ENCODE results near the gene UPF2.

The UPF2 gene

DNA sequence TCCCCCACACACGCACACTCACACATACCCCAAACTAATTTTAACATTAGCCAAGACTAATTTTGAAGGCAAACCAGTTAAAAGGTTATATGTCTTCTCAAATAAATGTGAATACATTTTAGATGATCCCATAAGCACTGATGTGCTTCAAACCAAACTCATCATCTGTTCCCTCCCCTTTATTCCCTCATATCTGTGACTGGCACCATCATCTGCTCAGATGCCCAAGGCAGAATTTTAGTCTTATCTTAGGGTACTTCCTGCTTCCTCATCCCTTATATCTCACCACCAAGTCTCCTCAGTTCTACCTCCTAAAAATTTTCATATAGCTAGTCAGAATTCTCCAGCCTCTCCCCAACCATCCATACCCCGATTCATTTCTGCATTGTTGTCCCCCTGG lies 80.4 kb downstream of the UPF2 start:
- no peak for DNase-seq (ENCODE audit: low read depth)

DNA sequence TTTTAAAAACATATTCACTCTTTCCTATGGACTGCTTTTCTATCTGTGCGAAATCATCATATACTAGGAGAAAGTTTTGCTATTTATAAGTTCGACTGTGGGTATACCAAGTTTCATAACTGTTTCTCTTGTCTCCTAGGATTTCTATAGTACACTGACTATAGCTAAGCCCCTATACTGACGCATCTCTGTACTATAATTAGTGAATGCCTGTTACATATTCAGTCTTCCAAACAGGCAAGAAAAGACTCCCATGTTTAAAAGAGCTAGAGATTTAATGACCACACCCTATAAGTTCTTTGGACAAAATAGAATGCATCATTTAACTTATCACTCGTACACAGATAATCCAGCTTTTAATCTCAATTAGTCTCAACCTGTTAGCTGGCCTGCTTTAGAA lies 80.8 kb downstream of the UPF2 start:
- DNase-seq (ENCODE audit: low read depth), result no peak

DNA sequence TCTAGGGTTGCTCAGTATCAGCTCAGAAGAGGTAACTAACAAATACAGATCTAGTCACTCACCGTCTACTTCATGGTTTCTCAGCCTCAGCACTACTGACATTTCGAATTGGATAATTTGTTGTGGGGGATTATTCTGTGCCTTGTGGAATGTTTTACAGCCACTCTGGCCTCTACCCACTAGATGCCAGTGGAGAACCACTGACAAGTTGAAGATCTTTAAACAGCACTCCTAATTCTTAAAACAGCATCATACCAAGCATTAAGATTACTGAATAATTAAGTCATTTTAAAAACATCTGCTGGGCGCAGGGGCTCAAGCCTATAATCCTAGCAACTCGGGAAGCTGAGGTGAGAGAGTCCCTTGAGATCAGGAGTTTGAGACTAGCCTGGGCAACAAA lies 82.6 kb downstream of the UPF2 start:
- no peak for DNase-seq (ENCODE audit: low read depth)

DNA sequence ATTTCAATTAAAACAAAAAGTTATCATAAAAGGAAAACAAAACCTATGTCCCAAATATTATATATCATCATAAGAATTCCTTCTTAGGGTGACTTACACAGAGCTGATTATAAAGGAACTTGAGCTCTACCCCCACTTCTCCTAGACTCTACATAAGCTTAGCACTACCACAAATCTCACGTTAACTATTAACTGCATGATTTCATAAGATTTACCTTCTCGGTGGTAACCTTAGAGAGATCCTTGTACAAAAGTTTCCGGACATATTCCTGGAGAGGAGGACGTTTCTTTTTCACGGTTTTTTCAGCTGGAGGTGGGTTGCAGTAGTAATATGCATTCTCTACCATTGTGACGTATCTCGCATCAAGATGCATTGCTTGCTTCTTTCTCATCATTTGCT lies 83.7 kb downstream of the UPF2 start:
- DNase-seq (ENCODE audit: low read depth), result no peak

DNA sequence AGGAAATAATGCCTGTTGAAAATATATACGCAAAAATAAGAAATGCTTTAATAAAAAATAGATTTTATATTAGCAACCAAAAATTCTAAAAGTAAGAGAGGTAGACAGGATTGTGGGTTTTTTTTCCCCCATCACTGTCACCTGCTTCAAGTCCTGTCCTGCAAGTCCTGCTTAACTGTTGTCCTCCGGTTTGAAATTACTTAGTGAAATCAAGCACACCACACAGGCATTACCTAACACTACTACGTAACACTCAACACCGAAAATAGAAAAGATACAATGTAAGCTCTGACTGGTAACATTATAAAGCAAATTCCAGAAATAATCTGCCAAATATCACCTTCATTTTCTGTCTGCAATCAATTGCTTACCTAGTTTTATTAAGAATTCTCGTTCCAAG lies 90.9 kb downstream of the UPF2 start:
- DNase-seq (ENCODE audit: low read depth), result no peak

DNA sequence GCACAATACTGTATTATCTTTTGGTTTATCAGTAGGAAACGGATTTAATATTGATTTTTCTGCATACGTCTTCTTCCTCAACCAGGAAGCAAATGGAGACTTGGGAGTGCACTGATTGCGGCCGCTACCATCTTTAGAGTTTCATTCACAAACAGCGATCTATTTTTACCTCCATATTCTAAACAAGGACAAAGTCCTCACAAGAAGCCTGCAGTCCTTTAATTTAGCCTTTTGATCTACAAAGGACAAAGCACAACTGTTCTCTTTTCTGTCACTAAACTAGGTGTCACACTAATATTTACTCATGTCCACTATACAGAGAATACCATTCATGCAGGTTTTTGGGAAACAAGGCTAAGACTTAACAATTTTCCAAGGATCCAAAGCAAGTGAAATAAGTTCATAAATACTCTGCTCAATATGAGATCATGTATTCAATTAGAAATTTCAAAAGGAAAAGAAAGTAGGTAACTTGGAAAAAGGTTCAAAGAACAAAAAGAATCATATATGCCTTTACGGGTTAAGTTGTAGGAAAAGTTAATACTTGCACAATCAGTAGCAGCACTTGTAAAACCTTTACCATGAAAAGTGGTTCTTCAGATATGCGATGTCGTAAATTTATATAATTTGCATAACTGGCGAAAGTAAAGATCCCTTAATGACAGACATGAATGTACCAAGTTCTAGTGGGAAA lies 92.1 kb downstream of the UPF2 start:
- DNase-seq (ENCODE audit: low read depth), result no peak

DNA sequence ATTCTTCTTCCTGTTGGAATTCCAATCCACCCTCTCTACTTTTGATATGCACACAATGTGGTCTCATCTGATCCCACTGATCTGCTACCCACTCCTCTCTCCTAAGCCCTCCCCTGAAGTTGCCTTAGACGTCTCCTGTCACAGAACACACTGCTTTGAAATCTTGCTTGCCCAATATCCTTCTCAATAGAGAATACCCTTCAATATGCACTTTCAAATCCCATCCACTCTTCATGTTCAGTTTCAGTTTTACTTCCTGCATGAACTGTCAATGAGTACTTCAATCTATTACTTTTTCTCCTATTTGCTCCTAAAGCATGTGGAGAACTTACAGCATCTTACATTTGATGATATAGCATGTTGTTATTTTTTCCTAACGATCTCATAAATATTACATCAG lies 93.5 kb downstream of the UPF2 start:
- DNase-seq (ENCODE audit: low read depth), result no peak

DNA sequence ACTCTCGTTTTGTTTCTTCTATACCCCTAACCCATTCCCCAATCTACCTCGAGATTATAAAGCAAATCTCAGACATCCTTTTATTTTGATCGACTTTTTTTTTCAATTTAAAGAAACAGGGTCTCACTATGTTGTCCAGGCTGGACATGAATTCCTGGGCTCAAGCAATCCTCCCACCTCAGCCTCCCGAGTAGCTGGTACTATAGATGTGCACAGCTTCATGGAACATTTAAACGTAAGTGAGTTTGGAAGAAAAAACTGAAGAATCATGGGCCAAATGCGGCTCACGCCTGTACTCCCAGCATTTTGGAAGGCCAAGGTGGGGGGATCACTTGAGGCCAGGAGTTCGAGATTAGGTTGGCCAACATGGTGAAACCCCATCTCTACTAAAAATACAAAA lies 96.0 kb downstream of the UPF2 start:
- DNase-seq (ENCODE audit: low read depth), result no peak

DNA sequence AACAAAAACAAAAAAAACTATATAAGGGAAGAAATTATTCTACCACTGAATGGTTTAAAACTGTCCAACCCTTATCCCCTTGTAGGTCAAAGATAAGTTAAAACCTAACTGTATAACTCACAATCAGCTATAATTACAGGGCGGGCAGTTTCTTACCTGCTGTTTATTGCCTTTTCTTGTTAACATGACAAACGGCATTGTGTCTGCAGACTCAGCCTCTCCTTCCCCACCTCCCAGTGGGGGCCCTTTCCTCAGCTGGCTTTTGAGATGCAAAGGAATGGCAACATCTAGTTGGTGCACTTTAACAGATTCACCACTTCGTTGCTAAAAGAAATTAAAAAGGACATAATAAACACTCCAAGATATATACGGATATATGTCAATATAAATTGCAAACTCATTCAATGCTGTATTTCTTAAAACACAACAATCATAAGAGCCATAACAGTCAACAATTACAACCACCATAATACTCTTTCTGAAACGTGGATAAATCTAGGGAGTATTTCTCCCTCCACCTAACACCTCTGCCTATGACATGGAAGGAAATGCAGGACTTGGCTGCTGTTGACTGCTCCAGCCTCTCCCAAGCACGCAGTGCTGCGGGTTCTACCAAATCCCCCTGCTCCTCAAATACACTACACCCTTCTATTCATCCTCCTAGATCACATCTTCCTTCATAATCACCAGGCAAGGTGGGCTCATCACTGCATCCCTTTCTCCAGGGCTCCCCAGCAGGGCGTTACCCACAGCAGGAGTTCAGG lies 106.0 kb downstream of the UPF2 start:
- DNase-seq (ENCODE audit: low read depth), result no peak

DNA sequence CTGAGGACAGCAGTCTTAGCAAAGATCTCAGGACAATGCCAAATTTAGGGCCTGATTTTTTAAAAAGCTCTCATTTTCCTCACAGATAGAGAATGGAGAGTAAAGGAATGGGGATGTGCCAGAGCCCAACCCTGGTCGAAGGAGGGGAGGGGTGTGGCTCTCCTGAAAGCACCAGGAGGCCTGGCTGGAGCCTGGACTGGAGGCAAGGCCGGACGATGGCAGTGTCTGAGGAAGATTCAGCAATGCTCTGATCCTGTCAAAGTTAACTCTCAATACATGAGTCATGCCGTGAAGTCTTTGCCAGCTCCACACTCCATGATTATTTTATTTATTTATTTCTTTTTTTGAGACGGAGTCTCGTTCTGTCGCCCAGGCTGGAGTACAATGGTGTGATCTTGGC lies 108.3 kb downstream of the UPF2 start:
- no peak for DNase-seq (ENCODE audit: low read depth)

DNA sequence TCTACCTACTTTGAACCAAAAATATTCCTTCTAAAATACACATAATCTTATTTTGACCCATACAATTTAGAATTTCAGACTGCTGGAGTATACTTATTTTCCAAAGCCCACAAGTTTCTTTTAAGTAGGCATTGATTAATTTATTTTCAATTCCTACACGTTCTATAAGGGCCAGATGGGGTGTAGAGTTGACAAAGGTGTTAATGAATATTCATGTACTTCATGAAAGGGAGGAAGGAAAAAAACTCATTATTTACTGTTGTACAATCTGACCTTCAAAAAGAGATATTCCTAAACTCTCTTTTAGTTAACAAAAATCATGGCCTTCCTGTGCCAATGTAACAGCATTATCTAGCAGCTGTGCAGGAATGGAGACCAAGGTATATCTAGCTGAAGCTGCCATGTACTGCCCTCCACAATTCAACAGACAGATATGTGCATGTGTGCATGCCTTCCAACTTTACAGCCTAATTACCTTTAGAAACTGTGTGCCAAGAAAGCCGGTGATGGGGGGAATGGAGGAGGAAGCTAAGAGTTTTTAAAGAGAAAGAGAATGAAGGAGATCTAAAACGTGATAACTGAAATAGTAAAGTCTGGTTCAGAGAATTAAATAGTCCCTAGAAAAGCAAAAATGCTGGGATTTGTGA lies 108.9 kb downstream of the UPF2 start:
- DNase-seq (ENCODE audit: low read depth), result no peak

DNA sequence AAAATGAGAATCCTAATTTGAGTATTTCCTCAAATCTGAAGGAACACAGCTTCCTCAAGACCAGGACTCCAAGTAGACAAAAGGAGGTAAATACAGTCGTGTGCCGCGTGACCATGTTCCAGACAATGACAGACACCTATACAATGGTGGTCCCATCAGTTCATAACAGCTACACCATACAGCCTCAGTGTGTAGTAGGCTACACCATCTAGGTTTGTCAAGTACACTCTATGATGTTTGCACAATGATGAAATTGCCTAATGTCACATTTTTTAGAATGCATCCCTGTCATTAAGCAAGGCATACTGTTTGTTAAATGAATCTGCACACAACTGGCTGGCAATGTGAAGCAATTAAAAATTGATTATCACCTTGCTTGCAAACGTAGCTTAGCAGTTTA lies 111.6 kb downstream of the UPF2 start:
- no peak for DNase-seq (ENCODE audit: low read depth)

DNA sequence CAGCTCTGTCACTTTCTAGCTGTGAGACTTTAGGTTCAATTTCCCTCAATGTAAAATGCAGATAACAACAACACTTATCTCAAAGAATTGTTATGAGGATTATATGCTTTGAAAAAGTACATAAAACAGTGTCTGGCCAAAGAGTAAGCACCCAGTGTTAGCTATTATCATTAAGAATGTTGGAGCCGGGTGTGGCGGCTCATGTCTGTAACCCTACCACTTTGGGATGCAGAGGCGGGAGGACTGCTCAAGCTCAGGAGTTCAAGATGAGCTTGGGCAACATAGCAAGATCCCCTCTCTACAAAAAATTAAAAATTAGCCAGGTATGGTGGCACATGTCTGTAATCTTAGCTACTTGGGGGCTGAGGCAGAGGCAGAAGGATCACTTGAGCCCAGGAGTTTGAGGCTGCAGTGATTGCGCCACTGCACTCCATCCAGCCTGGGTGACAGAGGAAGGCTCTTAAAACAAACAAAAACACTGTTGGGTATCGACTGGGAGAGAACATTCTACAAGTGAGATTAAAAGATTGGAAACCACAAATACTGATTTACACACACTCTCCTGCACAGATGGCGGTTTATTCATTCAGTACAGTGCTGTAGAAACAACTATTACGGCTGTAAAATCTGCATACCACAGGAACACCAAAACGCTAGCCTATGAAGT lies 112.2 kb downstream of the UPF2 start:
- no peak for DNase-seq (ENCODE audit: low read depth)

DNA sequence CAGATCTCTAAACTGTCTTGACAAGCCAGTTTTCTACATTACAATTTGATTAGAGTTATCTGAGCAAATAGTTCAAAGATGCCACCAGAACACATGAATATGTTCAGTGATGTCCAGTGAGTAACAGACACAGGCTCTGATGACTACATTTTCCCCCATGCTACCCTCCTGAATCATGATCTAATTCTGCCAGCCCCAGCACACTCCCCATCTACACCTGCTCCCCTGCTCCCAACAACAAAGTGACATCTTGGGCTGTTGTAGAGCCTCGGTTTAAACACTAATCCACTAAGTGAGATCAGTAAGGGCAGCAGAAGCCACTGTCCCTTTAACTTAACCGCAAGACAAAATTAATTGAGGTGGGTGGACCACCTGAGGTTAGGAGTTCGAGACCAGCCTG lies 114.9 kb downstream of the UPF2 start:
- DNase-seq (ENCODE audit: low read depth), result no peak

DNA sequence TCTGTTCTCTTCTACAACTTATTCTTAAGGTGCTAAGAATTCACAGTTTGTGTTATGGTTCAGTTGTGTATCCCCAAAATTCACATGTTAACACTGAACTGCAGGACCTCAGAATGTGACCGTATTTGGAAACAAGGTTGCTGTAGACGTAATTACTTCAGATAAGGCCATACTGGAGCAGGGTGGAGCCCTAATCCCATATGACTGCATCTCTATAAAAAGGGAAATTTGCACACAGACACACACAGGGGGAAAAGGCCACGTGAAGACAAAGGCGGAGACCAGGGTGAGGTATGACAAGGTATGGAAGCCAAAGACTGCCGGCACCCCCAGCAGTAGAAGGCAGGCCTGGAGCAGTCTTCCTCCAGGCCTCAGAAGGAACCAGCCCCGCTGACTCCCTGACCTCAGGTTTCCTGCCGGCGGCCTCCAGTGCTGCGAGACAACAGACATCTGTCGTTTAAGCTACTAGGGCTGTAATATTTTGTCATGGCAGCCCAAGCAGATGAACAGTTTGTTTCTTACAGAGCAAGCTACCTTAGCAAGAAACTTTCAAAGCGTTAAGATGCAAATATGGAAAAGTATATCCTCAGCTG lies 120.7 kb downstream of the UPF2 start:
- no peak for DNase-seq (ENCODE audit: low read depth)

DNA sequence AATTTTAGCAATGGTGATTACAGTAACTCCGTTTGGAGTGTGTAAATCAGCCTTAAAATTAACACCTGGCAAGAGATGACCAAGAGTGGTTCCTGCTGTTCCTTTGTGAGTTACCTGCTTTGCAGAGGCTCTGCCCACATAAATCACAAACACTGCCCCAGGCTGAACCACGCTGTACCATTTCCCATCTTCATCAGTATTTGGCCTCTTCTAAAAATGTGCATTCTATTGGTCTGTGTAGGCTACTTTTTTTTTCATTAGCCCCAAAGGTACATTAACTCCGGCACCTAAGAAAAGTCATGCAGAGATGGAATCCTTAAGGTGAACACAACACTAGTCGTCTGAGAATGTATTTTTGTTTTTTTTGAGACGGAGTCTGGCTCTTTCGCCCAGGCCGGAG lies 123.3 kb downstream of the UPF2 start:
- DNase-seq (ENCODE audit: low read depth), result no peak

DNA sequence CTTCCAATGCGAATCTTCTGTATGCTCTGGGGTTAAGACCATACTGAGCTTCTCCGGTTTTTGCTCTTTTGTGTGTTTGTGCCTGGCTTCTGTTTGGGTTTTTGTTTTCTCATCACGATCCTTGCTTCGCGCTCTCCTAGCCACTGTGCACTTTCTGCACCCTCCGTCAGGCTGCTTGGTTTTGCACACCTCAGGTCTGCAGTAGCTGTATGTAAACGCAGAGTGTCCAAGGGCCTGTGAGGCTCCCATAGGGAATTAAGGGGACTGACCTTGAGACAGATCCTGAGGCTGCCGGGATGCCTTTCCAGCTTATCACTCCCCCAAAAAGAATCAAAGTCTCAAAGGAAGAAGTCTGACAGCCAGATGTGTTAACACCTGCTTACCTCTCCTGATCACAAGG lies 124.2 kb downstream of the UPF2 start:
- DNase-seq (ENCODE audit: low read depth), result no peak

DNA sequence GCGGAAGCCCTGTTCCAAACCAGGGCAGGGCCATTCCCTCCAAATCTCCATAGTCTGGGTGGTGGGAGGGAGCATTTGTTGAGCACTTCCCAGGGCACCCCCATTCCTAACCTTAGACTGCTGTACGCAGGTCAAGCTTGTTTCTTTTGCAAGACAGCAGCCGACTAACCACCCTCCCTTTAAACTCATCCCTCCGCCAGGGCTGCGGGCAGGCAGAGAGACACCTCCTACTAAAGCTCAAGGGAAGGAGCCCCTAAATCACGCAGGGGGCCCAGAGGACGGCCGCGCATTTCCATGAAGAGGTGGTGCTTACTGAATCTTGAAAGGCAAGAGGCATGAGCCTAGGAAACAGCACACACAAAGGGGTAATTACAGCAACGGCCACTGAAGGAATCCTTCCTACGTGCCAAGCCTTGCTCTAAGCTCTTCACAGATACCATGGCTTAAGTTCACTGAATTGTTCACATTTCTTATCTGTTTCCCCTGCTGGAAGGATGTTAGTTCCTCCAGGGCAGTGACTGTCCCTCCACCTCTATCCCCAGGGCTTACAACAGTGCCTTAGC lies 129.4 kb downstream of the UPF2 start:
- no peak for DNase-seq (ENCODE audit: low read depth)

DNA sequence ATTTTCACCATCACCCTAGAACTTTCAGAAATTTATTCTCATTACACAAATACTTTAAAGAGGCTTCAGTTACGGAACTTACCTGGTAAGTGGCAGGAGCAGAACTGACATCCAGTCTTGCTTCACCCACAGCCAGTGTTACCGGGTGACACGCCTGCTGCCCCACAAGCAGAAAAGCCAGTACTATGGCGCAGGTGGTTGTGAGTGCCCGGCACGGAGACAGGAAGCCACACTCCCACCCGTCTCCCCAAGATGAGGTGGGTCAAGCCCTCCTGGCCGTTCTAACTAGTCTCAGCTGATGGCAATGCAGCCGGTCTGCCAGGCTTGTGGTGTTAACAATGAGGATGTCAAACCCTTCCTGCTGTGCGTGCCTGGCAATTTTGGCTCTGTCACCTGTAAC lies 132.5 kb downstream of the UPF2 start:
- no peak for DNase-seq (ENCODE audit: low read depth)

DNA sequence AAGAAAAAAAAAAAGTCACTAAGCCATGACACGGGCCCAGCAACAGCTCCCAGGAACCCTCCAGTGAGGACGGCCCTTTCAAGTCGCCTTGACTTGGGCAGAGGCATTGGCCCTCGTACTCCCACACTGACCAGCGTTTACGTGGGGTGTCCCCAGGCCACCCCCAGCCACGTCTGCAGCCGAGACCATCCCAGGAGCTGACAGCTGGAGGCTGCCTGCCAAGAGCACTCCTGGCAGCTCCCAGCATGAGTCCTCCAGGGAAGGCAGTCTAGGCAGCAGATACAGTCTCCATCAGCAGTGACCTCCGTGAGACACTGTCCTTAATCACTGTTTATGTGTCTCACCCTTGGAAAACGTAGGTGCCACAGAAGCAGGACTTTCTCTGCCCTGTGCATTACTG lies 133.0 kb downstream of the UPF2 start:
- no peak for DNase-seq (ENCODE audit: low read depth)

DNA sequence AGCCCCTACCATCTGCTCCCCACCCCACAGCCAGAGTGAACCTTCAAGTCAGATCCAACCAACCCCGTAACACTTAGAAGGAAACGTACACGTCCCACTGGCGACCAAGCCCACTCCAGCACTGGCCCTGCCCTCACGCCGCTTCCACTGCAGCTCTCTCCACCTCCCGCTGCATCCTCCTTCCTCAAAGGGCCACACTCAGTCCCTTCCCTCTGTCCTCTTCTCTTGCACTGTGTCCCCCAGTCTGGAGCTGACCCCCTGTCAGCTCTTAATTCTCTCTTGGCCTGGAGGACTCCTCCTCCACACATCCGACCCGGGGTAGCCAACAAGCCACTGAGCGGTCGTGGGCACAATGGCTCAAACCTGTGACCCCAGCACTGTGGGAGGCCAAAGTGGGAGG lies 133.6 kb downstream of the UPF2 start:
- DNase-seq (ENCODE audit: low read depth), result no peak

DNA sequence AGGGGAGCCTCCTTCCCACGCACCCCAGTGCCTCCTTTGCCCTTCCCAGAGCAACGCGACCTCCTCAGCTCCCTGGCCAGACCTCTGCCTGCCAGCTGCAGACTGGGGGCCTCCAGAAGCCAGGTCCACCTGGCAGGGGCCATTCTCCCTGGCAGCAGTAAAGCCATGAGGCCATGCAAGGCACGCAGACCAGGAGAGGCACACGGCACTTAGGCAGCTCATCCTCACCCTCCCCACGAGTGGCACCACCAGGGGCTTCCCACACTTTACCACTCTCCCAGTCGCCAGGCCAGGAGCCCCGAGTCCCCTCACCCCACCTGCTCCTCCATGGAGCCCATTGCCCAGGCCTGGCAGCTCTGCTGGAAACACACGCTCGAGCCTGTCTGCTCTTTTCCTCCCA lies 134.1 kb downstream of the UPF2 start:
- DNase-seq (ENCODE audit: low read depth), result no peak

Data from stimulated activated CD8-positive, alpha-beta memory T cell treated with anti-CD3 and anti-CD28 coated beads, Interleukin-4, amount 100 ng/mL, for 24 hours (primary cell).